NCI-H1048 (cell line): ENCODE results near the gene SLC25A48.
"Not testable (repeated sequence)": the region's sequence is repeated elsewhere in the genome, so short reads cannot be mapped to it uniquely, and the experiment has no call there.

ENCODE experiments used
- DNase-seq: peaks from one replicate; lab custom pipeline; 2025; lab: John Stamatoyannopoulos, UW

SLC25A48 gene

DNA sequence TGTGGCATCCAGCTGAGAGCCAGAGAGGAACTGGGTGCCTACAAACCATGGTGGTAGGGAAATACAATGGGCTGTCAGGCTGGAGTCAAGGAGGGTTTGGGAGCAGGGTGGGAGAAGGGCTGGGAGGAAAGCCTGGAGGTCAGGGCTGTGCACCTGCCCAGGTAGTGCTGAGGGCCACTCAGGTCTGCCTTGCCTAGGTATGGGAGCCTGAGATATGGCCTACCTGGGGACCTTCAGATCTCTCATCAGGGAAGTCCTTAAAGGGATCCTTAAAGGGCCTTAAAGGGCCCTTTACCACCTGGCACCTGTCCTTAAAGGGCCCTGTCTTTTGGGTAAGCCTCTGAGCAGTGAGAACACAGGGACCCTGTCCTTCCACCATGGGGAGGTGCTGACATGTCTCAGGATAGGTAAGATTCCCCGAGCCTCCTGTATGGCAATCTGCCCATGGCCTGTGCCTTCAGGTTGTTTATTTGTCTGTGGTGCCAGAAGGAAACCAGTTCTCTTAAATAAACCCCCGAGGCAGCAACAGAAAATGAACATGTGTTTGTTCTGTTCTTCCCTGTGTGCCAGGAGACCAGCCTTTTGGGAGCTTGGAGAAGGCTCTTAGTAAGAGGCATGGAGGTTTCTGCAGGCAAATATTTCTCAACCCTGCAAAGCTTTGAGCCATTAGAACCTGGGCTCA is 23.3 kb downstream of the SLC25A48 start:
- no peak for DNase-seq

DNA sequence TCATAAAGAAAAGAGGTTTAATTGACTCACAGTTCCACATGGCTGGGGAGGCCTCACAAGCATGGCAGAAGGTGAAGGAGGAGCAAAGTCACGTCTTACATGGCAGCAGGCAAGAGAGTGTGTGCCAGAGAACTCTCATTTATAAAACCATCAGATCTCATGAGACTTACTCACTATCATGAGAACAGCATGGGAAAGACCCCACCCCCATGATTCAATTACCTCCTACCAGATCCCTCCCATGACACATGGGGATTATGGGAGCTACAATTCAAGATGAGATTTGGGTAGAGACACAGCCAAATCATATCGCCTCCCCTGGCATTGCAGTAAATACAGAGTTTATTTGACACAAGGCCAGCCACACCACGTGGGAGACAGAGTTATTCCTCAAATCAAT is 24.7 kb downstream of the SLC25A48 start:
- DNase-seq: not testable (repeated sequence)

DNA sequence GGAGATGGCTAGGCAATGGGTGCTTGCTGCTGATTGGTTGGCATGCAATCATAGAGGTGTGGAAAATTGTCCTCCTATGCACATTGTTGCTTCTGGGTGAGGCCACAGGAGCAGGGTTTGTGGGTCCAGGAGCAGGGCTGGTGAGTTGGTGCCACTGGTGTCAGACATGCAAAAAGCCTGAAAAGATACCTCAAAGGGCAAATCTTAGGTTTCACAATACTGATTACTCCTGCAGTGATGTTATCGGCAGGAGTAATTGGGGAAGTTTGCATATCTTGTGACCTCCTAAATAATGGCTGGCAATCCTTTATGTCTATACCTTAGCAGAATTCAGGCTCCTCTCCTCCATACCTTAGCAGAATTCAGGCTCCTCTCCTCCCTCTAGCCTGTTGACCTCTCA is 25.2 kb downstream of the SLC25A48 start:
- no peak for DNase-seq

DNA sequence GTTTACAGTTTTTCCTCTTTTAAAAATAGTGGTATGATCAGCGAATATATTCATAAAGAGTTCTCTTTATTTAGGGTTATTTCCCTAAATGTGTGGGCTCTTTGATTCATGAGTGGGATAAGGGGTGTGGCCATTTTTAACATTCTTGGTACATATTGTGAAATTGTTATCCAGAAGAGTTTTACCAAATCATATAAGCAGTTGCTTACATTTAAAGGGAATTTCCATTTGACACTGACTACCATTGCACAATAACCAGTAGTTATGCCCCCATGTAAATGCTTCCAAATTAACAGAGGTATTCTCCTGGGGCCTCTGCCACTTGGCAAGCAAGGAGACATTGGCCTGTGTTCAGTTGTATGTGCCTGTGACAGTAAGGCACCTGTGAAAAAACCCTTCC is 27.2 kb downstream of the SLC25A48 start:
- no peak for DNase-seq

DNA sequence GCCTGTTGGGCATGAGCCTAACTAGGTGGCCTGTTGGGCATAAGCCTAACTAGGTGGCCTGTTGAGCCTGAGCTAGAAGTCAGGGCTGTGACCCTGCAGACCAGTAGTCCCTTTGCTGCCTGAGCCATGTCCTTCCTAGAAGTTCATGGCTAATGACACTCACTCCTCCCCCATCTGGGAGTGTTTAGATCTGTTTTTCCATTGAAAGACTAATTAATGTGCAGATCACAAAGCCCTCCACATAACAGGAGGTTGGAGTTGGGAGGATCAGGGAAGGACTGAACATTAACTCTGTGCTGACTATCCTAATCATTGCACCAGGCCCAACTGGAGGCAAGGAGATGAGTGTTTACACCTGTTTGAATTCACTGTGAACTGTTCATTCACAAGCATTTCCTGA is 27.6 kb downstream of the SLC25A48 start:
- DNase-seq: no peak

DNA sequence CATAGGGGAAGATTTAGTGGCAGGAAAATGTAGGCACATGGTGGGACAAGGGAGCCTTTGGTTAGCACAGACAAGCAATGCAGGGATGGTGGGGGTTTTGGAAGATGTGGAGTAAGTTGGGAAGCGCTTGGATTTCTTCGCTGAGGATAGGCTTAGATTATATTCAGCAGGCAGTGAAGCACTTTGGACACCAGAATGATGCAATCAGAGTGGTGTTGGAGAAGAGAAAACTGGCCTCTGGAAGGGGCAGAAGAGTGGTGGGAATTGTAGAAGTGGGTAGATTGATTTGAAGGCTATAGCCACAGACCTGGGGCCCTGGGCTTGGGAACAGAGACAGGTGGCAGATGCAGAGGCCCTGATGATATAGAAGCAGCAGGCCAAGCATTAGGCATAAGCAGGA is 28.3 kb downstream of the SLC25A48 start:
- no peak for DNase-seq

DNA sequence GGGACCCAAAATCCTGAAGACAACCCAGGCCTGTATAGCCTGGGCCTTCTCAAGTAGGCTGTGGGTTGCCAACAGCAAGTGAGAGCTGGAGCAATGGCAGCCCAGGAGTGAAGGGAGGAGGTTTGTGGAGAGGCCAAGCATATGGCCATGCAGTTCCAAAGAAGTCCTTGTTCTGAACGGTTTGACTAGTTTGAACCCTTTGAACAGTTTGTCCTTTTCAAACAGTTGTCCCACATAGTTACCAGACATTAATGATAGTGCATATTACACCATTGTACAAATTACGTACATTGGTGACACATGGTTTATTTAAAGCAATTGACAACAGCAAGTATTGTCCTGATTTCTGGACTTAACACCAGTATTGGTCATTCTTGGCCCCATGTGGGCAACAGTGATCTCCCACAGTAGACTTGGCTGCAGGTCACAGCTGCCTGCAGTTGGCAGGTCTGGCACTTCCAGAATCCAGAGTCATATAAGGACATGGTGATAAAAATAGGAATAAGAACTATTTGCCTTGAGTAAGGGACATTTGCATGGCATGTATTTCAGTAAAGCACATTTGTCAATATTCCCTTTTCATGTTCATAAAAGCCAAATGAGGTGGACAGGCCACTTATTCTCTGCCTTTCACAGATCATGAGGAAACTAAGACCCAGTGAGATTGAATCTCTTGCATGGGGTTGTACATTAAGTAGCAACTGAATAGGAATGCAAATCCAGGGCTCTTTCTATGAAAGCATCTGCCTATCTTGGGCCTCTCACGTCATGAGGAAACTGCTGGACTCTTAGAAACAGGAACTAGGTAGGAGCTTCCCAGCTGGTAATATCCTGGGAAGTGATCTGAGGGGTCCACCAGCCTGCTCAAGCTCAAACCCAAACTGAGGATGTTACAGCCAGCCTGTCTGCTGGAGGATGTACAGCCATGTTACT is 30.3 kb downstream of the SLC25A48 start:
- no peak for DNase-seq

DNA sequence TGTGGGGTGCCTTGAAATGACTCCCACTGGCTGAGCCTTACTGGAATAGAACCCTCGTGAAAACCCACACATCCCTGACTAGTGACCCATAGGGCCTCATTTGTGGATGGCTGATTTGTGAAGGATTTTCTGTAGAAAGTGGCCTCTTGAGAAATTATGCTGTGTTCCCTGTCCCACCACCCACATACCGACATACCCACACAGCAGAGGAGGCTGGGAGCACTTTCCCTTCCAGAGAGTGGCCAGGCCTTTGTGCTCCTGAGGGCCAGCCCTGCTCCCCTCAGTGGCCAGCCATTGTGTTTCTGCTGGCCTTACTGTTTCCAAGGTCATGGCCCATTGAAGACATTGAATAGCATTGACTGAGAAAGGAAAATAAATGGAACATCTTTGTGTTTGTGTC is 31.6 kb downstream of the SLC25A48 start:
- DNase-seq: no peak

DNA sequence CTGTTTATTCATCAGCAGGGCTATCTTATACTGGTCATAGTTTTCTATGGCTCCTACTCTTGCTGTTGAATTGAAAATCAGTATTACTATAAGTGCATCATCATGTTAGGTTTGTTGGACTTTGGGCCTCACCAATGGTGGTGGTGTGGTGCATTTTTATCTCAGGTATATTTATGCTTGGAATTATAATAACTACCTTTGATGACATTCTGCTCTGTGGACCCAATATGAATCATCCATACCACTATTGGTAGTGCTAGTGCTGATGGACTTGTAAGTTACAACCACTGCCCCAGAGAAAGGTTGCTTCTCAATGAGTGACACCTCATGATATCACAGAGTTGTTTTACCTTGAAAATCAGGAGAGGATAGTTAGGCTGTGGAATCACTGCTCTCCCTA is 33.1 kb downstream of the SLC25A48 start:
- no peak for DNase-seq

DNA sequence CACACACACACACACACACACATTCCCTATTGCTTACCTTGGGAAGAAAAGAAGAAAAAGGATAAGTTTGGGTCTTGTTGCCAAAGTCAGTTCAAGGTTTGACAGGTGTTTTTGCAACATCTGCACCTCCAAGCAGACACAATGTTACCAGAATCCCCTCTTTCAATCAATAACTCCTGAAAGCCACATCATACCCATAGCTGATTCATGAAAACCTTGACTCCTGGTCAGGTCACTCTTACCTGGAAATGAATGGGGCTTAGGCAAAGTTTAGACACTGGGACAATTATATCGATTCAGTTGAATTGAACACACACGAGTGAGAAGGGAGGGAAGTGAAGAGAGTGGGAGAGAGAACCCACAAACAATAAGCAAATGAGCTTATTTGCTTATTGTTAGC is 34.2 kb downstream of the SLC25A48 start:
- DNase-seq: no peak

DNA sequence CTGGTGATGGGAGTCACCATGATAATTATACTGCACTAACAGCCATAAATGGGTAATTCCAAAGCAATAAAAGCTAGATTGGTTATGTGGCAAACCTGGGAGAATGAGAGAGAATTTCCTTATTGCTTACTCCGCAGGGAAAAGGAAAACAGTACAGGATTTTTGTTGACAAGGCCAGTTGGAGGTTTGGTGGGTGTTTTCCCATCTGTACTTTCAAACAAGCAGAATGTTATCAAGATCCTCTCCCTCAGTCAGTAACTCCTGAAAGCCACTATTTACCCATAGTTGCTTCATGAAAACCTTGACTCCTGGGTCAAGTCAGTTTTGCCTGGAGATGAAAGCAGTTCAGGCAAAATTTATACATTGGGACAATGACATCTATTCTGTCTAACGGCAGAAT is 34.8 kb downstream of the SLC25A48 start:
- DNase-seq: no peak

DNA sequence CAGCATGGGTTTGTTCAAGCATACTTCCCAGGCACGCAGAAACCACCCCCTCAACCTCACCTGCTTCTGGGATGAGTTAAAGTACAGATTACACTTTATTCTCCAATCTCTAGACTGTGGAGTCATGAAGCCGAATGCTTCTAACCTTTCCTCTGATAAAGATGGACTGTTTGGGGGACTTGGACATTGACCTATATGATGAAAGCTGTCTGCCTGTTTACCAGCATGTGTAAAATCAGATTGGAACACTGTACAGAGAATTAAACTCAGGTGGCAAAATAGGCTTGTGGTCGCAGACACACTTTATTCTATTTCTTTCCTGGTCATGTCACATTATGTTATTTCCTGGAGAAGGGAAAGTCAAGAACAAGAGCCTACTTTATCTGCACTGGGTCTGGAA is 35.5 kb downstream of the SLC25A48 start:
- no peak for DNase-seq

DNA sequence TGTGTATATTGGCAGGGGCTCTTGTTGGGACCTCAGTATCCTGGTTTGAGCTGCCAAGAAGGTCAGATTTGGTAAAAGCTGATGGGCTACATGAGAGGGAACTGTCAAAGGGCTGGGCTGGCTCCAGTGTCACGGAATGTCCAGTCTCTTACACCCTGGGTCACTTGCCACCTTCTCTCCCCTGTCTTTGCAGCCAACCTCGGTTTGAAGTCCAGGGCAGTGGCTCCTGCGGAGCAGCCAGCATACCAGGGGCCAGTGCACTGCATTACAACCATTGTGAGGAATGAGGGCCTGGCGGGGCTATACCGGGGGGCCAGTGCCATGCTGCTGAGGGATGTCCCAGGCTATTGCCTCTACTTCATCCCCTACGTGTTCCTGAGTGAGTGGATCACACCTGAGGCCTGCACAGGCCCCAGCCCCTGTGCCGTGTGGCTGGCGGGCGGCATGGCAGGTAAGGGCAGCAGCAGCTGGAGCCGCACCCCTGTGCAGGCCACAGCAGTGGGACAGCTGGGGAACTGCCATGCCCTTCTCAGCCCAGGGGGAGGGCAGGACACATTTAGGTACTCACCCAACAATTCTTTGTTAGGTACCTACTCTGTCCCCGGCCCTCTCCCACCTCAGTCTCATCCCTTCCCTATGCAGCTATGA is 36.9 kb downstream of the SLC25A48 start:
- no peak for DNase-seq

DNA sequence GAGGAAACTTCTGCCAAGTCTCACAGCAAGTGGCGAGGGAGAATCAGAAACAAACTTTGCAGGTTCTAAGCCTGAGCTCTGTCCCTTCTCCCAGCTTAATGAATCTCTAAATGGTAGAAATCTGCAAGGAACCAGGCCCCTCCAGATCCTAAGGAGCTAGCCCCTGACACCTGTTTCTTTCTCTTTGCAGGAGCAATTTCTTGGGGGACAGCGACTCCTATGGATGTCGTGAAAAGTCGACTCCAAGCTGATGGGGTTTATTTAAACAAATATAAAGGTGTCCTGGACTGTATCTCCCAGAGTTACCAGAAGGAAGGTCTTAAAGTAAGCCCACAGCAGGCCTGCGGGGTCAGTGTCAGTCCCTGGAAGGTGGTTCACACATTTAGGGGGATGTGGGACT is 39.4 kb downstream of the SLC25A48 start:
- DNase-seq: no peak

DNA sequence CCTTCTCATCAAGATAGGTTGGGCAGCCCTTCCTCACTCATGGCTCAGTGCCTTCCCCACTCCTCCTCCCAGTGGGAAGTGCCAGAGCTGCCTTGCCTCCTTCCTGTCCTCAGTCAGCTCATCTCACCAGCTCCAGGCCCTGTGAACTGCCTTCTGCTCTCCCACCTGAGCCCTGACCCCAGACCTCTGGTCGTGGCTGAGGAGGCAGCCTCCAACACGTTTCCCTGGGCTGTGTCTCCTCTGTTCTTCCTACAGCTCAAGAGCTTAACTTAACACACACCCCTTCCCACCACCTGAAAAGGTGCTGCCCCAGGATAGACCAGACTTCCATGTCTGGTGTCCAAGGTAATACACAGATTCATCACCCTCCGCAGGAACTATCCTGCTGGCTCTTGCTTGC is 40.0 kb downstream of the SLC25A48 start:
- no peak for DNase-seq

DNA sequence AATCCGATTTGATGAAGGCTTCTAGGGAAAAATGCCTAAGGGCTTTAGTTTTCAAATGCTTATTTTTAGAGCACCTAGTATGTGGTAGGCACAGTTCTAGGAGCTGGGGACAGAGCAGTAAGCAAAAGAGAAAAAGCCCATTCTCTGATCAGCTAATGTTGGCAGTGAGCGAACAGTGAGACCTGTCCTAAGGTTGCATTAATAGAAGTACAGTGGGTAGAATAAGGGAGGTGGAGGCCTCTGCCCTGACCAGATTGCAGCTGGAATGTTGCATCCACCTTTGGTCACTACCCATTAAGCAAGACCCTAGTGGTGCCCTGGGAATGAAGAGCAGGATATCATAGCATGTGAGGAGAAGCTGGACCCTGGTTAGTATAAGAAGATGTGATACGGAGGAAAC is 41.1 kb downstream of the SLC25A48 start:
- DNase-seq: no peak

DNA sequence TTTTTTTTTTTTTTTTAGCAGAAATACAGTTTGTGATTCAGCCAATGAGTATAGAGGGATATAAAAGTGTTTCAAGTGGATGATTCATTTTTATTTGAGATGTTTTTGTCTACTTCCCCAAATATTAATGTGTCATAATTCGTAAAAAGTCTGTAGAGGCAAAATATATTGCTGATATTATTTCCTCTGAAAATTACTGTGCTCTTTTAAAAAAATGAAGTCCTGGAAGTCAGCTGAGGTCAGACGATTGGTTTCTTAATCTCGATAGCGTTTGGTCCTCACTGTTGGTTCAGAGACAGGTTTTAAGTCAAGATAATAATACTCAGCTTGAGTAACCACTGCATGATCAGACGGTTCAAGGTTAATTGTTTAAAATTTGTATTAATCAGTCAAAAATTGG is 41.7 kb downstream of the SLC25A48 start:
- DNase-seq: no peak

DNA sequence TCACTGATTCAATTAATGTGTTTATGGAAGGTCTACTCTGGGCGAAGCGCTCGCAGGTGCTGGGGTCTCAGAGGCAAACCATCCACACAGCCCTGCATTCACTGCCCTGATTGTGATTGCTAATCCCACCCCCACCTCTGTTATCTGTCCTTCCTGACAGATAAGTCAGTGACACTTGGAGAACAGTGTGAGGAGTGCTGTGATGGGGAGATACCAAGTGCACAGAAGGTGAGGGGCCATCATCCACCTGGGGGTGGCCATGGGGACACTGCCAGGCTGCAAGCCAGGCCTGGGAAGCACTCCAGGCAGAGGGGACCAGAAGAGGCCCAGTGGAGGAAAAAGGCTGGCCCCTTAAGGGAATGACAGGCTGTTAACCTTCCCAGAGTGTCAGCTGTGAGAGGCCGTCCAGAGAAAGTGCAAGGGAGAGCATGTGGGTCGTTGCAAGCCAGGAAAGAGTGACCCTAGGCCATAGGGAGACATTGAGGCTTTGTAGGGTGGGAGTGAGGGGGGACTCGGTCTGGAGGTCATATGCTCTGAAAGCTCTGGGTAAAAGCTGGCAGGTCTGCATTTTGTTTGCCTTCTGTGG is 43.2 kb downstream of the SLC25A48 start:
- no peak for DNase-seq

DNA sequence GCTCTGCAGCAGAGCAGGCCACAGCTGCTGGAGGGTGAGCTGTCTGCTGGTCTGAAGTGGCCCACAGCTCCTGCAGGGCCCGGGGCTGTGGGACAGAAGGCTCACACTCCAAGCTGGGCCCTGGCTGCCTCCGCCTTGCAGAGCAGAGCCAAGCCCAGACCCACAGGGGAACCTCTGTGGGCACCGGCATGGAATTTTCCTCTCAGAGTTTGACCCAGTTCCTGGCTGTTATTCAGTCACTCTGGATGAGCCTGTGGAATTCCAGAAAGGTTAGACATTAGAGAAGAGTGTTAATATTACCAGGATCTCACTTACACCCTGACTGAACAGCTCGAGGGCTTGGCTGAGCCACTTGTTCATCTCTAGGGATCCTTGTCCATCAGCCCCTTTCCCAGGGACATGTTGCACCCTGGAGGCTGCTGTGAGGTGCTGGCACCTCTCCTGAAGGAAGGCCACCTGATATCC is 43.7 kb downstream of the SLC25A48 start:
- no peak for DNase-seq

DNA sequence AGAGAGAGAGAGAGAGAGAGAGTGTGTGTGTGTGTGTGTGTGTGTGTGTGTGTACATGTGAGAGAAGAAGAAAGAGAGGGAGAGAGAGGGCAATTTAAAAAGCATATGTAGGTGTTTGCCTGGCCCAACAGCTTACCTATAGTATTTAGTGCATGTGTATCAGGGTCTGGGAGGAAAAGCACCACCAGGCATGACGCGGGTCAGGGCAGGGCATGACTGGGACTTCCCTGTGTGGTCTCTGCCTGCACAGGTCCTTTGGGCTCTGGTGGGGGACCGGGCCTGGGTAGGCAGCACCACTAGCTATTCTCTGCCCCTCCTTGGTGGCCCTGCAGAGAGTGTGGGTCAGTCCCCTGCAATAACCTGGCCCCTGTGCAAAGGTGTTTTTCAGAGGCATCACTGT is 45.1 kb downstream of the SLC25A48 start:
- DNase-seq: no peak

DNA sequence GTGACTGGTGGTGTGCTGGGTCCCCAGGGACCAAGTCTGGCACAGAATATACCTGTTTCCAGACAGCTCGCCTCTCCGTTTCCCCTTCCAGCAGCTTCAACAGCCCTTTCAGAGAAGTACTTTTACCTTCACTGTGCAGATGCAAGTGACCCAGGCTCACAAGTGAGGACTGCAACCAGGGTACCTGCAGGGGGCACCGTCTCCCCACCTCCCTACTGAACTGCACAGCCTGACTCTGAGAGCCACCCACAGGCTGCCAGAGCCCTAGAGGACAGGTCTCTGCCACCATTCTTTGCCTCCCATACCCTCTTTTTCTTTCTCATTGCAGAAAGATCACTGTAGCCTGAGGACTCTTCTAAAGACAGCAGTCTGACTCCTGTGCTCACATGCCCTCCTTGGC is 45.8 kb downstream of the SLC25A48 start:
- no peak for DNase-seq

DNA sequence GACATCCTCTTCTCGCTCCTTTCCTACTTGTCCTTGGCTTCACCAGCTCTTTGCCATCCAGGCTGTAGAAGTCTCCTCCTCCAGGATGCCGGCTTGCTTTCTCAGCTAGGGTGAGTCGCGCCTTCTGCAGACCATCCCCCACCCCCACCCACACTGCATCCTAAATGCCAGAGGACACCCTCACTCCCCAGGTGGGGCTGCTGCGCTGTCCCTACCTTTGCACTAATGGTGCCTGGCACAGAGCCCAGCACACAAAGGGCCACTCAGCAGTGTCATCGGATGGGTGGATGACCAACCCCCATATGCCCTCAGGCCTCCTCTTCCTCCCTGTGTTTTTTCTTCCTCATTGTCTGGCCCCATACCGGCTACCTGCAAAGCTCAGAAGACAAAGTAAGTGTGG is 46.3 kb downstream of the SLC25A48 start:
- DNase-seq: no peak

DNA sequence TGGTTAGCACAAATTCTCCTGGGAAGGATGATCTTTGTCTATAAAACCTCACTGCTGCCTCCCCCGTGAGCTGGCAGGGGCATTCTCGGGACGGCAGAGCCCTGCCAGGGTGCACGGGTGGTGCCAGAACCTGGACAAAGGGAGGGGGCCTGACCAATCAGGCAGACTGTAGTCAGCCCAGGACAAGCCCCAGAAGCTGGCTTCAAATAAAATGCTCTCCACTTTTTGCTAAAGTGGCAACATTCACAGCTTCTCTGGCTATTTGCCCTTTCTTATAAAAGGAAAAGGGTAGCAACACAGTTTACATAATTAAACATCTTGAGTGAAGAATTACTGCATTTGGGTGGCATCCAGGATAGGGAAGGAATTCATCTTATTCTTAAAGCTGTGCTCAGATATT is 46.8 kb downstream of the SLC25A48 start:
- no peak for DNase-seq
